ENCODE results near the gene NPW. TPM values are rescaled to one million over a fixed set of nuclear protein-coding genes. Genes with fewer than 3 reads are reported as not detected.

Gene NPW
- total and polyA plus RNA-seq, 2 donors (not counting 1 experiment from before 2014, with no cell fraction given), result 0.20 to 0.99 TPM

GRCh38 chr16:2015117-2015946, 4.3 kb upstream of the NPW start:
- DNase-seq (ENCODE audit: low read depth in 2 of 2), result peak in 1 of 2 donors; percentile 93
- H3K36me3 ChIP-seq (ENCODE audit: control insufficient read depth, insufficient read depth, low read length), result no peaks in the 10 kb centered on the region
- H3K4me1 ChIP-seq (ENCODE audit: control insufficient read depth, extremely low read depth, insufficient read depth, low read length), result peaks cover 6% of the 10 kb centered on the region
- no peak overlapping the region for H2AFZ ChIP-seq (ENCODE audit: low read length)
- peaks cover 5% of the 10 kb centered on the region for H3K27me3 ChIP-seq (ENCODE audit: control insufficient read depth, insufficient read depth, low read length)
- H3K9ac ChIP-seq (ENCODE audit: insufficient read depth, low read length), result no peak overlapping the region
- no peak for TF ChIP-seq EZH2 (IDR thresholded peaks at IDR 0.05; ENCODE audit: low read length, missing control alignments)
- no peak for TF ChIP-seq CTCF (conservative IDR thresholded peaks at IDR 0.05 in 1 of 2, IDR thresholded peaks at IDR 0.05 in 1 of 2; ENCODE audit: low read depth in 1 of 2, low read length in 2 of 2)
- H3K4me2 ChIP-seq (ENCODE audit: extremely low read depth, insufficient read depth, low read length), result no peak overlapping the region
- no peak overlapping the region for H3K27ac ChIP-seq (ENCODE audit: insufficient read depth, low read length)
- H4K20me1 ChIP-seq (ENCODE audit: control insufficient read depth, extremely low read depth, insufficient read depth, low read length), result no peaks in the 10 kb centered on the region
- H3K4me3 ChIP-seq (replicated peaks in 1 of 4; ENCODE audit: control extremely low read depth in 1 of 4, insufficient read depth in 1 of 4, low read depth in 3 of 4, low read length in 4 of 4), result no peak overlapping the region
- H3K79me2 ChIP-seq (ENCODE audit: control insufficient read depth, insufficient read depth, low read length), result no peaks in the 10 kb centered on the region
- H3K9me3 ChIP-seq (ENCODE audit: control insufficient read depth, insufficient read depth, low read depth, low read length), result no peaks in the 10 kb centered on the region

GRCh38 chr16:2015947-2016208, 3.7 kb upstream of the NPW start:
- Histone ChIP-seq H2AFZ (ENCODE audit: low read length) (no peak overlapping the region), H3K4me2 (ENCODE audit: extremely low read depth, insufficient read depth, low read length) (no peak overlapping the region), H3K27ac (ENCODE audit: insufficient read depth, low read length) (no peak overlapping the region), H3K9me3 (ENCODE audit: control insufficient read depth, insufficient read depth, low read depth, low read length) (no peaks in the 10 kb centered on the region), H3K36me3 (ENCODE audit: control insufficient read depth, insufficient read depth, low read length) (no peaks in the 10 kb centered on the region), H3K9ac (ENCODE audit: insufficient read depth, low read length) (no peak overlapping the region), H3K79me2 (ENCODE audit: control insufficient read depth, insufficient read depth, low read length) (no peaks in the 10 kb centered on the region), H3K4me3 (replicated peaks in 1 of 4; ENCODE audit: control extremely low read depth in 1 of 4, insufficient read depth in 1 of 4, low read depth in 3 of 4, low read length in 4 of 4) (no peak overlapping the region), H3K27me3 (ENCODE audit: control insufficient read depth, insufficient read depth, low read length) (peaks cover 8% of the 10 kb centered on the region), H3K4me1 (ENCODE audit: control insufficient read depth, extremely low read depth, insufficient read depth, low read length) (peaks cover 3% of the 10 kb centered on the region), H4K20me1 (ENCODE audit: control insufficient read depth, extremely low read depth, insufficient read depth, low read length) (no peaks in the 10 kb centered on the region)
- no peak for DNase-seq (ENCODE audit: low read depth in 2 of 2)
- TF ChIP-seq EZH2 (IDR thresholded peaks at IDR 0.05; ENCODE audit: low read length, missing control alignments), result no peak
- TF ChIP-seq CTCF (conservative IDR thresholded peaks at IDR 0.05 in 1 of 2, IDR thresholded peaks at IDR 0.05 in 1 of 2; ENCODE audit: low read depth in 1 of 2, low read length in 2 of 2), result no peak

- Histone ChIP-seq H3K36me3 (ENCODE audit: control insufficient read depth, insufficient read depth, low read length) (no peaks in the 10 kb centered on the region), H3K4me1 (ENCODE audit: control insufficient read depth, extremely low read depth, insufficient read depth, low read length) (peaks cover 3% of the 10 kb centered on the region), H3K27ac (ENCODE audit: insufficient read depth, low read length) (no peak overlapping the region), H3K4me2 (ENCODE audit: extremely low read depth, insufficient read depth, low read length) (no peak overlapping the region), H2AFZ (ENCODE audit: low read length) (no peak overlapping the region), H3K9ac (ENCODE audit: insufficient read depth, low read length) (no peak overlapping the region), H3K9me3 (ENCODE audit: control insufficient read depth, insufficient read depth, low read depth, low read length) (no peaks in the 10 kb centered on the region), H3K4me3 (replicated peaks in 1 of 4; ENCODE audit: control extremely low read depth in 1 of 4, insufficient read depth in 1 of 4, low read depth in 3 of 4, low read length in 4 of 4) (no peak overlapping the region), H3K27me3 (ENCODE audit: control insufficient read depth, insufficient read depth, low read length) (peaks cover 8% of the 10 kb centered on the region), H3K79me2 (ENCODE audit: control insufficient read depth, insufficient read depth, low read length) (no peaks in the 10 kb centered on the region), H4K20me1 (ENCODE audit: control insufficient read depth, extremely low read depth, insufficient read depth, low read length) (no peaks in the 10 kb centered on the region)
- TF ChIP-seq EZH2 (IDR thresholded peaks at IDR 0.05; ENCODE audit: low read length, missing control alignments) (no peak), CTCF (conservative IDR thresholded peaks at IDR 0.05 in 1 of 2, IDR thresholded peaks at IDR 0.05 in 1 of 2; ENCODE audit: low read depth in 1 of 2, low read length in 2 of 2) (peak; percentile 39 to 43)
- DNase-seq (ENCODE audit: low read depth in 2 of 2), result no peak
These were observed 3.1 kb upstream of the NPW start for GRCh38 chr16:2016407-2016922.
